HG03175 (cell line): Measurements from ENCODE around the gene ABCA6.

Experiments used
- ATAC-seq: cut with Tn5 transposase; IDR thresholded peaks from one replicate; pipeline ENCODE4 v1.9.1; 2021; ENCODE audit warnings: mild to moderate bottlenecking, moderate library complexity; ENCODE audit not compliant: unreplicated experiment

Gene ABCA6

GRCh38 chr17:69050999-69051775 is 90.5 kb downstream of the ABCA6 start:
- no peak for ATAC-seq

- no peak for ATAC-seq
These were observed 93.1 kb downstream of the ABCA6 start for GRCh38 chr17:69048634-69049033.

GRCh38 chr17:69047368-69048263 is 94.1 kb downstream of the ABCA6 start:
- ATAC-seq, result no peak

GRCh38 chr17:69046121-69046807 is 95.4 kb downstream of the ABCA6 start:
- ATAC-seq, result no peak

GRCh38 chr17:69045646-69046045 is 96.0 kb downstream of the ABCA6 start:
- no peak for ATAC-seq

- no peak for ATAC-seq
These were observed 97.3 kb downstream of the ABCA6 start for GRCh38 chr17:69044371-69044770.

- ATAC-seq, result no peak
These were observed 98.5 kb downstream of the ABCA6 start for GRCh38 chr17:69043098-69043734.

- ATAC-seq, result no peak
These were observed 99.4 kb downstream of the ABCA6 start for GRCh38 chr17:69042308-69042707.

- ATAC-seq, result no peak
These were observed 109.9 kb downstream of the ABCA6 start for GRCh38 chr17:69031839-69032238.

- no peak for ATAC-seq
These were observed 111.5 kb downstream of the ABCA6 start for GRCh38 chr17:69030169-69030568.
